HG02852 (cell line): Measurements from ENCODE around the gene KCNJ1.

Experiments
- ATAC-seq: cut with Tn5 transposase; IDR thresholded peaks from one replicate; pipeline ENCODE4 v1.9.1; 2021; ENCODE audit warnings: mild to moderate bottlenecking, moderate library complexity; ENCODE audit not compliant: unreplicated experiment

The KCNJ1 gene

DNA sequence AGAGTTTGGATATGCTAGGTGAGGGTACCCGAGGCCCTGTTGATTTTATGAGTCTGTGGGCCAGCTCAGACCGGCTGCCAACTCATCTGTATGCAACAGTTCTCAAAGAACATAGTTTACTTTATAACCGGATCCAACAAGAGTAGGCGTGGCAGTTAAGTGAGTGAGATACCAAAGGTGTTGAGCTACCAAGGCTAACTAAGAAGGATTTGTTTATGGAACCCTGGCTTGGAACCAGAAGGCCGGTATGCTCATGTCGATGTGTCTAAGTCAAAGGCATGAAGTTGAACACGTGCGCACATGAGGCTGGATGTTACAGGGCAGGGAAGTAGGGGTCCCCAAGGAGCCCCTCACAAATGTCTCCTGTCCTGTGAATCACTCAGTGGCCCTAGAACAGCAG lies at the start of gene KCNJ1:
KCNJ1 (minus strand) TSS at position 20 of the 400 bp plus-strand sequence. CDS start 27,053 bp downstream, outside the sequence.
- ATAC-seq: no peak

GRCh38 chr11:128916681-128917080 lies 49.6 kb upstream of the KCNJ1 start:
- no peak for ATAC-seq

DNA sequence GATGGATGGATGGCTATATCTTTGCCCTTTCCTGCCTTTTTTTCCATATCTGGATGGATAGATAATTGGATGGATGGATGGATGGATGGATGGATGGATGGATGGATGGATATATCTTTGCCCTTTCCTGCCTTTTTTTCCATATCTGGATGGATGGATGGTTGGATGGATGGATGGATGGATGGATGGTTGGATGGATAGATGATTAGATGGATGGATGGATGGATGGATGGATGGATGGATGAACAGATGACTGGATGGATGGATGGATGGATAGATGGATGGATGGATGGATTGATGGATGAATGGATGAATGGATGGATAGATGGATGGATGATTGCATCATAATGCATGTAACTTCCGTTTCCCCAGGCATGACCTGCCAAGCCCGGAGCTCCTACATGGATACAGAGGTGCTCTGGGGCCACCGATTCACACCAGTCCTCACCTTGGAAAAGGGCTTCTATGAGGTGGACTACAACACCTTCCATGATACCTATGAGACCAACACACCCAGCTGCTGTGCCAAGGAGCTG lies 49.0 kb upstream of the KCNJ1 start:
- no peak for ATAC-seq

- ATAC-seq: no peak
Measured at GRCh38 chr11:128915149-128915521, 48.0 kb upstream of the KCNJ1 start.

DNA sequence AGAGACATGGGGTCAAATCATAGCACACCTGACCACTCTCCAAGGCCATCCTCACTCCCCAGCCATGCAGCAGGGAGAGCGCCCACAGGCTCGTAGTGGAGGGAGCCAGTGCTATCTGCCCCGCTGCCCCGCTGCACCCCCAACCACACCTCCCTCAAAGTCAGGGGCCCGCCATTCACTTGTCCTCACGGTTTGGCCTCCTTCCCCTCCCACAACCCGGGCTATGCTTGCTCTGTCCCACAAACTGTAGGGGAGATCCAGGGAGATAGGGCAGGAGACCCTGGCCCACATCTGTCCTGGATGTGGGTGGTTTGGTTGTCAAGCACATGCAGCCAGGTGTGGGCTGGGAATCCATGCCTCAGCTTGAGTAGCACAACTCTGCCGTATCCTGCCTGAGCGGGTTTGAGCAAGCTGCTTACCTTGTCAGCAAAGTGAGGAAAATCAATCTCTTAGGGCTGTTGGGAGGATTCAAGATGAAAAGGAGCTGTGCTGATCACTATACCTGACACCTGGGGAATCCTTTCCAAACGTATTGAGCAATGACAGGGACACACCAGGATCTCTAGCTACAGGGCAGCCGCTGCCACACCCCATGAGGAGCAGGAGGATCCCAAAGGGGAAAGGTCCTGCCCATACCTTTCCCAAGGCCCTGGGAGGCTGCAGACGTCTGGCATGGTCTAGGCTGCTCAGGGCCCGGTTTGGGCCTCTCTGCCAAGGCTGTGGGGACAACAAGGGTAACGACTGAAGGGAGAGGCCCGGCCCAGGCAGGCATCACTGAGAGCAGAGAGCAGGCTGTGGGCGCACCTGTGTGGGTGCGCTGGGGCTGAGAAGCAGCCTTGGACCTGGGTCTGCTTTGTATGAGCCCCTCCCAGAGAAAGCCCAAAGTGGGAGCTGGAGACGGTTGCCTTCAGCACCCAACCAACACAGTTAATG lies 47.4 kb upstream of the KCNJ1 start:
- no peak for ATAC-seq

DNA sequence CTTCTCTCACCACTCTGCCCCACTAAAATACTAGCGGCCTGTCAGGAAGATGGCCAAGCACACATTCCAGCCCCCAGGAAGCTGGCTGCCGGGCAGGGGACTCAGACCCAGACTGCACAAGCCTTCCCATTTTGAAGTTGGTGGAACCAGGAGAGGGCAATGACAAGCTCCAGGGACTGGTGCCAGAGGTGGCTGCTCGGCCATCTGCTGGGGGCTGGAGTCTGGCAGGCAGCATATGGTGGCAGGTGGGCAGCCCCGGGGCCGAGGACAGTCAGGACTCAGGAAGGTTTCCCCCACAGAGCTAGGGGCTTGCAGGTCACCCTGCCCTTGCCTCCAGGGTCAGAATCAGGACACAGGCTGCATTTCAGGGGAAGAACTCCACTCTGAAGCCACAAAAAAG lies 46.7 kb upstream of the KCNJ1 start:
- no peak for ATAC-seq

DNA sequence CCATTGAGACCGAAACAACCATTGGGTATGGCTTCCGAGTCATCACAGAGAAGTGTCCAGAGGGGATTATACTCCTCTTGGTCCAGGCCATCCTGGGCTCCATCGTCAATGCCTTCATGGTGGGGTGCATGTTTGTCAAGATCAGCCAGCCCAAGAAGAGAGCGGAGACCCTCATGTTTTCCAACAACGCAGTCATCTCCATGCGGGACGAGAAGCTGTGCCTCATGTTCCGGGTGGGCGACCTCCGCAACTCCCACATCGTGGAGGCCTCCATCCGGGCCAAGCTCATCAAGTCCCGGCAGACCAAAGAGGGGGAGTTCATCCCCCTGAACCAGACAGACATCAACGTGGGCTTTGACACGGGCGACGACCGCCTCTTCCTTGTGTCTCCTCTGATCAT lies 44.6 kb upstream of the KCNJ1 start:
- ATAC-seq: no peak

GRCh38 chr11:128911239-128911638 lies 44.1 kb upstream of the KCNJ1 start:
- no peak for ATAC-seq

DNA sequence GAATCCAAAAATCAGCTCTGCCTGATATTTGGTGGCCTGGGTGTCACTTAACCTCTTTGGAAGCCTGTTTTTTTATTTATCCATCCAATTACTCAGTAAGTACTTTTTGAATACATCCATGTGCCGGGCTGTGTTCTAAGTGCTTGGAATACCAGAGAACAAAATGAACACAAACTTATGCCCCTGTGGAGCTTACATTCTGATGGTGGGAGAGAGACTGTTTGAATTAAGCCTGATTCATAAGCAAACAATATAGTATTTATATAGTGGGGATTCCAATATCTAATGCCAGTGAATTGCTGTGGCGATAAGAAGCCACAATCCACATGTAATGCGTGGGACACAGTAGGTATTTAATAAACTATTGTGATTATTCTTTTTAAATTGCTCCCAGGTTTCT lies 43.5 kb upstream of the KCNJ1 start:
- no peak for ATAC-seq

GRCh38 chr11:128909438-128910125 lies 42.5 kb upstream of the KCNJ1 start:
- ATAC-seq: no peak

DNA sequence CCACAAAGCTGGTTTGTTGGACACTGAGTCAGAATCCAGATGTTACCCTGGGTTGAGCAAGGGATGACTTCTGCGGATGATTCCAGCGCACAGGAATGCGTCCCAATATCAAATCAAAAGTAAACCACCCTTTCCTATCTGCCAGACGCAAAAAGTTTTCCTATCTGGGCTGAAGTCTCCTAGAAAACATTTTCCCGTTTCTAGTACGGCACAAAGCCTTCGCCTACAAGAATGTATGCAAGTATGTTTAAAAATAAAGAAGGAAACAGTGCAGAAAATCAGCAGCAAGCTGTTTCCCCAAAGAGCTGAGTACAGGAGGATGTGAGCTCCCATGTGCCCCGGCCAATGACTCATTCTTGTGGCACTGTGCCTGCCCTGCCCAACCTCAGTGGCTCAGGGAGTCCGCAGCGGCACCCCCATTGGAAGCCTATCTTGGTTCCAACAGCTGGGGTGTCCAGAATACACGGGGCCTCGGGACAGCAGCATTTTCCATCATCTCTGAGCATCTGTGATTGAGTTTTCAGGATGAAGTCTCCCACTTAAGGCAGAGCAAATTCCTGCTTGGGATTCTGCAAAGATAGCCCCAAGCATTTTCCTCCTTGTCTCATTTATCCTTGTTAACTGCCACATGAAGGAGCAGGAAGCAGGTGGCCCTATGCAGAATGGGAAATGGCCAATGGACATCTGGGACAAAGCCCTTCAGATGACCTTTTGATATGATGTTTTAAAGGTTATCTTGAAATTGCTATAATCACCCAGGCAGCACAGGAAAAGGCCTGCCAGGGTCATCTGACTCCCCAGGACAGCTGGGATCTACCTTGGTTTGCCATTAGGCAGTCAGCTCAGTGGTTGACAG lies 41.5 kb upstream of the KCNJ1 start:
- no peak for ATAC-seq

DNA sequence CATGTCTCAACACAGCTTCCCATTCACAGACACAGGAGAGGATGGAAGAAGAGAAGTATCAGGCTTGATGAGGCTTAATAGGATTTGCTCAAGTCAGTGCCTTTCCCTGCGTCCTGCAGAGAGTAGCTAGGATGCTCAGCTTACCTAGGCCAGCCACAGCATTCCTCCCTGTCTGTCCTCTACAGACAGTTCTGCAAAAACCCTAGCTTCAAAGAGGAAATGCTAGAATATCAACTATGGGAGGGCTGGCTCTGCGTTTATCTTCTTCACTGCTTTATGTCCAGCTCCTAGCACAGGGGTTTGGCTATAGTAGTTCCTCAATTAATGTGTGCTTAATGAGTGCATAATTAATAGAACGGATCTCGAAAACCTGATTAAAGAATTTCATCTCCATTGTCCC lies 40.5 kb upstream of the KCNJ1 start:
- ATAC-seq: no peak

DNA sequence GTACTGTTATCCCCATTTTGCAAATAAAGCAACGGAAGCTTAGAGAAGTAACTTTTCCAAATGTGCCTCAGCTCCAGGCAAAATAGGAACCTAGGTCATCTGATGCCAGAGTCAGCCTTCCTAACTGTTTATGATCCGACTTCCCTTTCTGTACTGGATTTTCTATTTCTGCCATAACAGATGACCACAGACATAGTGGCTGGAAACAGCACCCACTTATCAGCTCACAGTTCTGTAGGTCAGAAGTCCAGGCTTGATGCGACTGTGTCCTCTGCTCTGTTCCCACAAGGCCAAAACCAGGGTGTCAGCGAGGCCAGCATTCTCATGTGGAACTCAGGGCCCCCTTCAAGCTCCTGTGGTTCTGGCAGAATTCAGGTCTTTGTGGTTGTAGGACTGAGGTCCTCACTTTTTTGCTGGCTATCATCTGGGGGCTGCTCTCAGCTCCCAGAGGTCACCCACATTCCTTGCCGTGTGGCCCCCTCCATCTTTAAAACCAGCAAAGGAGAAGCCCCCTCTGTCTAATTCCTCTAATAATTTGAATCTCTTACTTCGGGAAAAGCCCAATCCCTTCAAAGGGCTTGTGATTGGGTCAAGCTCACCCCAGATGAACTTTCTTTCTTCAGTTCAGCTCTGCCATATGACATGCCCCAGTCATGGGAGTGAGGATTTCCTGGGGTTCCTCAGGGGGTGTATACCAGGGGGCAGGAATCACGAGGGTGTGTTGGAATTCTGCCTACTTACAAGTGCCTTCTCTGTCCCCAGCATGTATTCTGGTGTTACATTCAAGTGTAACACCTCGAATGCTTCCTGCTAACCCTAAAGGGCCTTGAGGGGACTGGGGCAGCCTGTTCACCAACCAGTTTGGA lies 39.3 kb upstream of the KCNJ1 start:
- ATAC-seq: no peak

DNA sequence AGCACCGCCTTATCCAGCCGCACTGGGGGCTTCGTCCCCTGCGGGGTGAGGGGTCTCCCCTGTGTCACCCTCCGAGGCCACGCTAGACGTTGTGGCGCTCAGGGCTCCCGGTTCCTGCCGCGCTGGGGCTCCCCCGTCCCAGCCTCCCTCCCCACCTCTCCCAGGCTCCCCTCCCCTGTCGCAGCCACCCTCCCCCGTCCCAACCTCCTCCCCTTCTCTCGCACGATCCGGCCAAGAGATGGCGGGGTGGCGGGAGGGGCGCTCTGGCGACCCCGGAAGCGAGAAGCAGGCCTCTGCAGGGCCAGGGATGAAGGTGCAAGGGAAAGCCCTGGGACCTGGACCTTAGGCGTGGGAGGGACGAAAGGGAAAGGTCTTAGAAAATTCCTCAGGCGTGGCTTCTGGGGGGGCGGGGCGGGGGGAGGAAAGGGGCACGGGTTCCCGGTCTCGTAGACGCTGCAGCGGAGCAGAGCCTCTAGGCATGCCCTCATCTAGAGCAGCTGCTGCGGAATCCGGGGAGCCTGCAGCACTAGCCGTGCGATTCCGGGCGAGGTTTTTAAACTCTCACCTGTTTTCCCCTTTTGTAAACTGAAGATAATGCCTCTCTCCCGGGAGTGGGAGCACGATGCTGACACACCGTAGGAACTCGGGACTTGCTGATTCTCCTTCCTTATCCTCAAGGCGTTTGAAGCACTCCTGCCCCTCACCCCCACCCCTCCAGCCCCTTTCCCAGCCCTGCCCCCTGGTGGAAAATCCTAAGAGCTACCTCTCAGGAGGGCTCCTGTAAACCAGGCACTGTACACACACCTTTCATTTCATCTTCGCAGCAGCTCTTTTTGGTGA lies 38.5 kb upstream of the KCNJ1 start:
- no peak for ATAC-seq

DNA sequence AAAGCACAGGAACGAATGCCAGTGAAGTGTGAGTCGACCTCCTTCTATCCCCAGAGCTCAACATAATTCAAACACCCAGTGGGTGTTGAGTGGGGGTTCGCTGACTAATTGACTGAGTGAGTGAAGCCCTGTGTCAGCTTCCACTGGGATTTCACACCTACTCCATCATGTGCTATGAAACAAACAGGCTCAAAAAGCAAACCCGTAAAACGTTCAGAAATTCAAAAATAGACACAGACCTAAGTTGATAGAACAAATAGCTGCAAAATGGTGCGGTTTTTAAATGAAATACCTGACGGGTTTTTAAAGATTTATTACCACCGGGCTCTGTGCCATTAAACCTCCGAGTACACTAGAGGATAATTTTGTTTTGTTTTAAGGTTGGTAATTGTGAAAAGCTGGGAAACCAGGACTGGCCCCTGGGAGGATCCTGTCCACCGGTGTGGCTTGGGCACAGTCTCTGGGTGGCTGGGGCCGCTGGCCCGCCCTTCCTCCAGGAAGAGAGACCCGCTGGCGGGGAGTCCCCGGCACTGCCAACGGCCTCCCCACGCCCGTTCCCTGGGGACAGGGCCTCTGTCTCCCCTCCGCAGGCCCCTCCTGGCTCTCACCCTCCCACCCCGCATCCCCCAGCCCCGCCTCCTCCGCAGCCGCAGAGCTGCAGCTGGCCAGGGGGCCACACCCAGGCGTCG lies 37.7 kb upstream of the KCNJ1 start:
- ATAC-seq: no peak

GRCh38 chr11:128904303-128904655 lies 37.2 kb upstream of the KCNJ1 start:
- ATAC-seq: no peak

DNA sequence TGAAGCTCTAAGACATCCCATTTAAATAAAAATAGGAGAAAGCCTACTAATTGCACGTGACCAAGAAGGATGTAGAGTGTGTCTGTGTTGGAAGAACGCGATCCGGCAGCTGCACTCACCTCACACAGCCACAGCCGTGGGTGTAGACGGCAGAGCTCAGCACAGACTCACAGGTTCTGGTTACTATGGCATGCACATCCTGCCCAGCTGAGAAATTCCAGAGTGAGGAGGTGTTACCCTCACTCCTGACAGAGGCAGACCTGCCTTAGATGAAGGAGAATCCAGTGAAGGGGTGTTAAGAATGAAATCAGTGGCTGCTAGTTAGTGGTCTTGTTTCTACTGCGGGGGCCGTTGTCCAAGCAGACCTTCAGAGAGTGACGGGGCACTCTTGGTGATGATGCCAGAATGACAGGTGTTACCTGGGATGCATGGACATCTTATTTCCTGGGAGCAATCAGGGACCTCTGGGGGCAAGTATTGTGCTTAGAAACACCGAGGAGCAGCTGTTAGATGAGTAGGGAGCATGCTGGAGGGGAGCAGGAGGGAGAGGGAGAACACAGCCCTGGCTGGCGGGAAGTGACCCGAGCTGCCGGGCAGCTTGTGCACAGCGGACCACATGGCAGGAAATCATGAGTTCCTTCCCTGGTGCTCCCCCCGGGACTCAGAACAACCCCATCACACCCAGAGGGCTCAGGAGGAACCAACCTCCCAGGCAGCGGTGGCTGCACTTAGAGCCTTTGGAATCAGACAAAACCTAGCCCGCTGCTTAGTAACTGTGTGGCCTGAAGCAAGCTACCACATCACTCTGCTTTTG lies 36.4 kb upstream of the KCNJ1 start:
- ATAC-seq: no peak

DNA sequence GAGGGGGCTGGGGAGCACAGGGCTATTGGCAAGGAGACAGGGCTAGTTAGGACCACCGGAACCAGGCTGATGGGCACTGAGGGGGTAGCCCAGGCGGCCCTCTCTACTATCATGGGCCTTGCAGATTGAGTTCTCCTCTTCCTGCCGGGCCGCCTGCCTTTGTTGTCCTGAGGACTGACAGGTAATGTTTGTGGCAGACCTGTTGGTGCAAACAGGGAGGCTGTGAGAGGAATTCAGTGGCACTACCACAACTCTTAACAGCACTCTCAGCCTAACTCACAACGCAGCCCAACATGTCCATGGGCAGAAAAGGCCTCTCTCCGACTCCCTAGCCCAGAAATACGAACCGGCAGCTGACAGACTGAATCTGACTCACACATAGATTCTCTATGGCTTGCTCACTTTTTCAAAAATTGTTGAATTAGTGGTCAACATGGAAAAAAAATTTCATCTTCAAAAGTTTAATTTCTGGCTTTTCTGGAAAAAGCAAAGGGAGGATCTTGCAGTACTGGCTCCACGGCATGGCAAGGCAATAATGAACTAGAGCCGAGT lies 35.5 kb upstream of the KCNJ1 start:
- no peak for ATAC-seq
